UCSD-AML1 (cell line): ENCODE data around the gene AARSD1.
"Not testable (repeated sequence)": the region's sequence is repeated elsewhere in the genome, so short reads cannot be mapped to it uniquely, and the experiment has no call there.

Experiments
- DNase-seq: peaks from one replicate; lab custom pipeline; 2025; ENCODE audit not compliant: unreplicated experiment; lab: John Stamatoyannopoulos, UW

AARSD1 gene

GRCh38 chr17:42964161-42964932 lies at the start of gene AARSD1:
TSS of gene AARSD1 (minus strand) at chr17:42964454. CDS start at chr17:42964440, 14 bp downstream.
- peak; percentile 86 for DNase-seq

- no peak for DNase-seq
These were observed 49.0 kb upstream of the AARSD1 start for GRCh38 chr17:43013296-43013695.

- DNase-seq: no peak
These were observed 47.6 kb upstream of the AARSD1 start for GRCh38 chr17:43011728-43012472.

GRCh38 chr17:43010667-43011308 lies 46.5 kb upstream of the AARSD1 start:
- DNase-seq: no peak

- DNase-seq: peak; percentile 84
These were observed 42.6 kb upstream of the AARSD1 start, which contains the start of gene IFI35 for GRCh38 chr17:43006639-43007551. TSS of gene IFI35 (plus strand) at chr17:43006784. CDS start at chr17:43006948, 164 bp downstream.

- no peak for DNase-seq
These were observed 39.4 kb upstream of the AARSD1 start for GRCh38 chr17:43003542-43004172.

- DNase-seq: not testable (repeated sequence)
These were observed 36.6 kb upstream of the AARSD1 start for GRCh38 chr17:43000894-43001293.

GRCh38 chr17:42999003-42999525 lies 34.8 kb upstream of the AARSD1 start:
- DNase-seq: no peak

GRCh38 chr17:42997984-42998938 lies 34.0 kb upstream of the AARSD1 start, which contains the start of gene RPL27:
TSS of gene RPL27 (plus strand) at chr17:42998419. CDS start at chr17:42998751, 332 bp downstream.
- DNase-seq: peak; percentile 98

- DNase-seq: no peak
These were observed 33.2 kb upstream of the AARSD1 start for GRCh38 chr17:42997390-42997983.

- not testable (repeated sequence) for DNase-seq
These were observed 29.7 kb upstream of the AARSD1 start for GRCh38 chr17:42993913-42994312.

GRCh38 chr17:42992872-42993271 lies 28.6 kb upstream of the AARSD1 start:
- no peak for DNase-seq

GRCh38 chr17:42991471-42991870 lies 27.2 kb upstream of the AARSD1 start:
- DNase-seq: no peak

- no peak for DNase-seq
These were observed 25.7 kb upstream of the AARSD1 start for GRCh38 chr17:42989726-42990652.

- no peak for DNase-seq
These were observed 24.9 kb upstream of the AARSD1 start for GRCh38 chr17:42989141-42989540.

GRCh38 chr17:42985225-42985624 lies 21.0 kb upstream of the AARSD1 start:
- no peak for DNase-seq

- no peak for DNase-seq
These were observed 18.0 kb upstream of the AARSD1 start for GRCh38 chr17:42982266-42982665.
